Esophagus mucosa (tissue), 1 donor: ENCODE results near the gene TMEM80. TPM values are rescaled to one million over a fixed set of nuclear protein-coding genes. Genes with fewer than 3 reads are reported as not detected.
"Not testable (repeated sequence)": the region's sequence is repeated elsewhere in the genome, so short reads cannot be mapped to it uniquely, and the experiment has no call there.

Experiments
- ATAC-seq: fragments of 200-7000 bp; cut with Tn5 transposase; one replicate; pipeline ENCODE4 v1.9.1; 2020
- total RNA-seq: library from RNA; stranded (reverse); gene quantifications from one replicate; pipeline ENCODE4 v1.2.4, GENCODE V29; 2023
- donor health status: DM: yes; HTN: yes; CAD: no.

Gene TMEM80
- total RNA-seq, 1 donor from 2014 or later, result 15.7 TPM

DNA sequence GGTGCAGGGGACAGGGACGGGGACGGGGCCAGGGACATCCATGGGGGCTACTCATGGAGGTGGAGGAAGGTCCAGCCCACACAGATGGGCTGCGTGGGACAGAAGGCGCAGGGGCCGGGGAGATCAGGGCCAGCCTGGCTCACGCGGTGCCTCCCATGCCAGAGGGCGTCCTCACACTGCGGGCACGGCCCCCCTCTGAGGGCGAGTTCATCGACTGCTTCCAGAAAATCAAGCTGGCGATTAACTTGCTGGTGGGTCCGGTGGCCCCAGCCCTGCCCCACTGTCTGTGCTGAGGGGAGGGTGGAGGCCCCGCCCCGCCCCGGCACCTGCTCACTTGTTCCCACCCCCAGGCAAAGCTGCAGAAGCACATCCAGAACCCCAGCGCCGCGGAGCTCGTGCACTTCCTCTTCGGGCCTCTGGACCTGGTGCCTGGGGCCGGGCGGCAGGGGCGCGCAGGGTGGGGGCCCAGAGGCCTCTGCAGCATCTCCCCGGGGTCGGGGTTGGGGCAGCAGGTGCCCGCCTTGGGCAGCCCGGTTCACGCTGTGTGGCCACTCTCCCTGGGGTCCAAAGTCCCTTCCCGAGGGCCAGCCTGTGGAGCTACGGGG is 26.2 kb downstream of the TMEM80 start:
- no peak for ATAC-seq

DNA sequence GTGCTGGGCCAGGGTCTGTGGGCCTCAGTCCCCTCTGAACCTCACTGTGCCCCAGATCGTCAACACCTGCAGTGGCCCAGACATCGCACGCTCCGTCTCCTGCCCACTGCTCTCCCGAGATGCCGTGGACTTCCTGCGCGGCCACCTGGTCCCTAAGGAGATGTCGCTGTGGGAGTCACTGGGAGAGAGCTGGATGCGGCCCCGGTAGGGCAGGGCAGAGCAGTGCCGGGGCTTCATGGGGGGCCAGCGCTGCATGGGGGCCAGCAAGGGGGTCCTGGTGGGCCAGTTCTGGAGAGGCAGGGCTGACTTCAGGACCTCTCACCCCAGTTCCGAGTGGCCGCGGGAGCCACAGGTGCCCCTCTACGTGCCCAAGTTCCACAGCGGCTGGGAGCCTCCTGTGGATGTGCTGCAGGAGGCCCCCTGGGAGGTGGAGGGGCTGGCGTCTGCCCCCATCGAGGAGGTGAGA is 26.8 kb downstream of the TMEM80 start:
- ATAC-seq, result no peak

- ATAC-seq, result no peak
Observed at GRCh38 chr11:723120-723883, 27.7 kb downstream of the TMEM80 start.

DNA sequence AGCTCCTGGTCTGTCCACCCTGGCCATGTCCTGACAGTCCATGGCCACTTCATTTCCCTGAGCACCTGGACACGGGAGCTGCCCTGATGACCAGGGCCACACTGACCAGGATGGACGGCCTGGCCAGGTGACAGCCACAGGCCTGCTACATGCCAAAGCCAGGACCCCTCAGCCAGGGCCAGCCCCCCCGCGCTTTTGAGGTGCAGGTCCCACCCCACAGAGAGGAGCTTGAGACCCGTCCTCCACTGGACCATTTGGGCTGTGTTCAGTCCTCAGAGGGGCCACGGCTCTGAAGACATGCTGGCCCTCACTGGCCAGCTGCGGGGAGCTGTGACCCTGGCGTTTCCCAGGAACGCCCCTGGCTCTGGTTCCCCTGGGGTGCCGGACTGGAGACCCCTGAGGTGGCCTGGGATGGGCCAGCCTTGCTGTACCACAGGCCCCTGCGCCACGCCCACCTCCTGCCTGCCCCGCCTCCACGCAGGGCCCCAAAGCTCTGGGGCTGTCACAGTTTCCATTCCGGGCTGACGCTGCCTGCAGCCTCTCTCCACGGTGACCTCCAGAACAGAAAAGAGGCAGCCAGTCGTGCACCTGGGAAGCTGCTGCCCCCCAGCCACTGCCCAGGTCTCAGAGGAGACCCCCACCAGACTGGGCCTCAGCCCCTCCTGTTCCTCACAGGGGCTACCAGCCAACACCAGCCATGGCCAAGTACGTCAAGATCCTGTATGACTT is 28.6 kb downstream of the TMEM80 start:
- no peak for ATAC-seq

GRCh38 chr11:724778-725386 is 29.3 kb downstream of the TMEM80 start:
- ATAC-seq, result no peak

- ATAC-seq, result no peak
Observed at GRCh38 chr11:725624-726202, 30.1 kb downstream of the TMEM80 start.

GRCh38 chr11:726278-727220 is 30.9 kb downstream of the TMEM80 start:
- peak; percentile 50 for ATAC-seq

- peak; percentile 0 for ATAC-seq
Observed at GRCh38 chr11:727281-727701, 31.7 kb downstream of the TMEM80 start.

DNA sequence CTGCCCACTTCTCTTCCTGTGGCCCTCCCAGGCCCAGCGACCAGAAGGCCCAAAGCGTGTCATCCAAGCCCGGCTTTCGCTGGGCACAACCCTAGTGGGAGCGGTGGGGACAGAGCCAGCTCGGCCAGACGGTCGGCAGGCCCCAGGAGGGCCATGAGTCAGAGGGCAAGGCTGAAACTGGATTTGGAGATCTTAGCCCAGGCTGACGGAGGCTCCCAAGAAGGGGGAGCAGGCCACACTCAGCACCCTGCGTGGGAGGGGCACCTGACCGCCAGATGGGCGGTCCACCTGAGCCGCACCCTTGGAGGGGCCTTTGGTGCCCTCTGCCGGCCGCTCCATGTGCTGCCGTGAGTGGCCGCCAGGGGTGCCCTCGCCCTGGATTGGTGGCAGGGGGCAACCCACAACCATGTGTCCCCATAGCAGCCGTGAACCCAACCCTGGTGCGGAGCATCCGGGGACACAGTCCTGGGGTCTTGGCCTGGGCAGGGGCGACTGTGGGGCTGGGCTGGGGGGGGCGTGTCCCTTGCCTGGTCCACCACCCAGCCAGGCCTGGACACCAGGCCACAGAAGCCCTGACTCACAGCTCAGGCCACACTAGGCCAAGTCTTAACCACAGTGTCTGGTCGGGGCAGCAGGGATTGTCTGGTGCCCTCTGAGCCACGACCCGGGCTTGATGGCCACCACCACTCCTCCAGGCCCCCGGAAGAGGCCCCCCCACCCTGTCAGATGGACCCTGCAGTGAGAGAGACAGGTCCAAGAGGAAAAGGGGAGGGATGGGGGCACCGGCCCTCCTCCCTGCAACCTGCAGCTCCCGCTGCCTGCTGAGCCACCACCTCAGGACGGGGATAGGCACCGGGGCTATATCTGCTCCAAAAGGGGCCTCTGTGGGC is 32.5 kb downstream of the TMEM80 start:
- peak; percentile 80 for ATAC-seq

- no peak for ATAC-seq
Observed at GRCh38 chr11:728901-729491, 33.4 kb downstream of the TMEM80 start.

GRCh38 chr11:729492-730074 is 34.0 kb downstream of the TMEM80 start:
- ATAC-seq, result no peak

DNA sequence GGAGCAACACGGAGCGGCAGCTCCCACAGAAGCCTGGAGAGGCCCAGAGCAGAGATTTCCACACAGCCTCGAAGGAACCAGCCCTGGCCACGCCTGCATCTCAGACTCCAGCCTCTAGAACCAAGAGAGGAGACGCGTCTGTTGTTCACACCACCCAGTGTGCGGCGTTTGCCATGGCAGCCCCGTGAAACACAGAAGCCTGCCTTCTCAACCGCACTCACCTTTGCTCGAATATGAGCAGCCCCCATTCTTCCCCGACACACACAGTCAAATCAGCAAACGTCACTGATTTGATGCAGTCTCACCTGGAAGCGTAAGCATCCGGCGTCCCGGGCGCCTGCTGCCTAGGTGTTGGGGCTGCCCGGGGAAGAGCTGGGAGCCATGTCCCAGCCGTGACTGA is 37.5 kb downstream of the TMEM80 start:
- no peak for ATAC-seq

DNA sequence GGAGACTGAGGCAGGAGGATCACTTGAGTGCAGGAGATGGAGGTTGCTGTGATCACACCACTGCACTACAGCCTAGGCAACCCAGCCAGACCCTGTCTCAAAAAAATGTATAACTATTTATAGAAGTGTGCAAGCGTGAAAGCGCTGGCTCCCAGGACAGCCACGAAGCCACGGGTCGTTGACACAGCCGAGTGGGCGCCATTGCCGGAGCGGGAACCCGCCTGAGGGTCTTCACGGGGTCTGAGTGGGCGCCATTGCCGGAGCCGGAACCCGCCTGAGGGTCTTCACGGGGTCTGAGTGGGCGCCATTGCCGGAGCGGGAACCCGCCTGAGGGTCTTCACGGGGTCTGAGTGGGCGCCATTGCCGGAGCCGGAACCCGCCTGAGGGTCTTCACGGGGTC is 38.9 kb downstream of the TMEM80 start:
- not testable (repeated sequence) for ATAC-seq

- ATAC-seq, result peak; percentile 5
Observed at GRCh38 chr11:737366-737765, 41.8 kb downstream of the TMEM80 start.

GRCh38 chr11:737899-738298 is 42.3 kb downstream of the TMEM80 start:
- ATAC-seq, result peak; percentile 94

GRCh38 chr11:742156-742546 is 46.5 kb downstream of the TMEM80 start:
- ATAC-seq, result no peak

DNA sequence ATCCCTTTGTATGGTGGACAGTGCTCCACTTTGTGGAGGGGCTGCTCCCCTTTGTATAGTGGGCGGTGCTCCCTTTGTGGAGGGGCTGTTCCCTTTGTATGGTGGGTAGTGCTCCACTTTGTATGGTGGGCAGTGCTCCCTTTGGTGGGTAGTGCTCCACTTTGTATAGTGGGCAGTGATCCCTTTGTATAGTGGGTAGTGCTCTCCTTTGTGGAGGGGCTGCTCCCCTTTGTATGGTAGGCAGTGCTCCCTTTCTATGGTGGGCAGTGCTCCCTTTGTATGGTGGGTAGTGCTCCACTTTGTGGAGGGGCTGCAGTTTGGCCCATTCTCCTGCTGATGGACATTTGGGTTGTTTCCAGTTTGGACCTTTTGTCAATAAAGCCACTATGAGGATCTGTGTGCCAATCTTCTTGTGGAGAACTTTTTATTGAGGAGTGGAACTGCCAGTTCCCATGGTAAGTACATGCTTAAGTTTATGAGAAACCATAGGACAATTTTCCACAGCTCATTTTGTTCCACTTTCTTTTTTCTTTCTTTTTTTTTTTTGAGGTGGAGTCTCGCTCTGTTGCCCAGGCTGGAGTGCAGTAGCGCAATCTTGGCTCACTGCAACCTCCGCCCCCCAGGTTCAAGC is 47.1 kb downstream of the TMEM80 start:
- ATAC-seq, result no peak

GRCh38 chr11:745428-745827 is 49.8 kb downstream of the TMEM80 start:
- ATAC-seq, result no peak
